ENCODE results near the gene NEXN. TPM values are rescaled to one million over a fixed set of nuclear protein-coding genes. Genes with fewer than 3 reads are reported as not detected.
A peak's percentile ranks its signal among the peaks of the same experiment; 100 is the strongest.
"Not testable (repeated sequence)": the region's sequence is repeated elsewhere in the genome, so short reads cannot be mapped to it uniquely, and the experiment has no call there.

Gene NEXN
- total RNA-seq, 4 donors from 2014 or later: 14.7 to 30.9 (median 19.0) TPM

DNA sequence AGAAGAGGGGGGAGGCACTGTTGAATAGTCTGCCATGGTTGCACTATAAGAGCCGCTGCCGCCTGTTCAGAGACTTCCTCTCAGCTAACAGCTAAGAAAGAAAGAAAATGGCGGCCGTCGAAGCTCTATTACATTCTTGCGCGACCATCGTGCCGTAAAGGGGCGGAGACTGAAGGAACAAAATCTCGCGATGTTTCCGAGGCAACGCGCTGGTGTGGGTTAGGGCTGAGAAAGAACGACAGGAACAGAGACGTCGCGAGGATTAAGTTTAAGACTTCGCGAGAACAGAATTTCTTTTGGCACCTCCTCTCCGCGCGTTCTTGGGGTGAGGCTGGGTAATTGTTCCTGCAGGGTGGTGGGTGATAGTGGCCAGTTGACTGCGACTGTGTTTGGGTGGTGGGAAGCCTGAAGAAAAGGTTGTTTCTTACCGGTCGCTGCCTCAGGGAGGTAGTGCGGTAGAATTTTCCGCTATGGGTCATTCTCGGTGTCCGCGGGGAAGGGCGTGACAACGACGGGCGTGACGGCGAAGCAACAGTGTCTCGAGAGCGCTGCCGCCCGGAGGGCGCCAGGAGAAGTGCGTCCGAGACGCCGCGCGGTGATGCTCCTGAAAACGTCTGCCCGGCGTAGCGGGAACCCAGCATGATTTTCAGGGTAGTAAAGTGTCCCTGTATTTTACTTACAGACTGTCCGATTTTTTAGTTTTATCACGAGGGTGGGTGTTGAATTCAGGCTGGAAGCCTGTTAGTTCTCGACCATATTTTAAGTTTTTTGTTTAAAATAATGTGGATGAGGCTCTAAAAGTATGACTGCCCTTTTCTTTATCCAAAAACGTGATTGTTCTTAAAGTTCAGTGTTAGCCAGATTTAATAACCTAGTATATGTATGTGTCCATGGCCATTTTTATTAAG lies 90.8 kb downstream of the NEXN start, which contains the start of gene FUBP1:
Gene FUBP1 (minus strand): TSS at position 104 of the 908 bp plus-strand sequence. CDS start 68 bp downstream, at position 36.
- ATAC-seq (ENCODE audit: low FRiP score) (peak; percentile 90), DNase-seq (ENCODE audit: low spot score) (peak; percentile 92)

GRCh38 chr1:77983352-77983996 lies 95.0 kb downstream of the NEXN start:
- not testable (repeated sequence) for DNase-seq (ENCODE audit: low spot score); ATAC-seq (ENCODE audit: low FRiP score)

More for the DNA sequence above, 90.8 kb downstream of the NEXN start, which contains the start of gene FUBP1:
- TF ChIP-seq, protein P1, sequence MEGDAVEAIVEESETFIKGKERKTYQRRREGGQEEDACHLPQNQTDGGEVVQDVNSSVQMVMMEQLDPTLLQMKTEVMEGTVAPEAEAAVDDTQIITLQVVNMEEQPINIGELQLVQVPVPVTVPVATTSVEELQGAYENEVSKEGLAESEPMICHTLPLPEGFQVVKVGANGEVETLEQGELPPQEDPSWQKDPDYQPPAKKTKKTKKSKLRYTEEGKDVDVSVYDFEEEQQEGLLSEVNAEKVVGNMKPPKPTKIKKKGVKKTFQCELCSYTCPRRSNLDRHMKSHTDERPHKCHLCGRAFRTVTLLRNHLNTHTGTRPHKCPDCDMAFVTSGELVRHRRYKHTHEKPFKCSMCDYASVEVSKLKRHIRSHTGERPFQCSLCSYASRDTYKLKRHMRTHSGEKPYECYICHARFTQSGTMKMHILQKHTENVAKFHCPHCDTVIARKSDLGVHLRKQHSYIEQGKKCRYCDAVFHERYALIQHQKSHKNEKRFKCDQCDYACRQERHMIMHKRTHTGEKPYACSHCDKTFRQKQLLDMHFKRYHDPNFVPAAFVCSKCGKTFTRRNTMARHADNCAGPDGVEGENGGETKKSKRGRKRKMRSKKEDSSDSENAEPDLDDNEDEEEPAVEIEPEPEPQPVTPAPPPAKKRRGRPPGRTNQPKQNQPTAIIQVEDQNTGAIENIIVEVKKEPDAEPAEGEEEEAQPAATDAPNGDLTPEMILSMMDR (IDR thresholded peaks at IDR 0.05): peak in 1 of 3 donors; percentile 55

DNA sequence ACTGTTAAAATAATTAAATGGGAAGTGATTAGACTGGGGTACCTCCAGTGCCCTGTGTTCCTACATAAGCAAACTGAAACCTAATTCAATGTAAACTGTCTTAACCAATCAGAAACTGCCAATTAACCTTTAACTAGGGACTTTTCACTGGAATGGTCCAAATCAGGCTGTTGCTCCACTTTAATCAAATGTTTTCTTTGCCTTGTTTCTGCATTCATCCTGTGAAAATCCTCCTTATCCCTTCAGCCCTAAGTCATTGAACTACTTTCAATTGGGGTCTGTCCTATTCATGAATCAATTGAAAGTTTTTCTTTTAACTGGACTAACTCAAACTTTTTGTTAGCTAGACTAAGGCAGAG lies 95.6 kb downstream of the NEXN start:
- TF ChIP-seq, protein P1 (IDR thresholded peaks at IDR 0.05): no peak
- ATAC-seq (ENCODE audit: low FRiP score): no peak
- no peak for DNase-seq (ENCODE audit: low spot score)

DNA sequence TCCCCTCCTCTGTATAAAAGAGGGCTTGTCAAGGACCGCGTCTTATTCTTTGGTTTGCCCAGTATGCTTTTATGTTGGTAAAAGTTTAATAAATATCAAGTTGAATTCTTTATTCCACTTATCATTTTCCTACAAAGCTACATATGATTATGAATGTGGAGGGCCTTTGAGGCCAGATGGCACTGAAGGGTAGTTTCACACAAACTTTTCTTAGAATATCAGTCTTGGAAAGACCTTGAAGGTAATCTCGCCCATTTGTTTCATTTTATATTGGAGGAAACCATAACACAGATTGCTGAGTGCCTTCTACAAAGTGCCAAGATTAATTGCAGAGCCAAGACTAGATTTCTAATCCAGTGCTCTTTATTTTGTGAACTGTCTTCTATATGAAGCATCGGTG lies 96.2 kb downstream of the NEXN start:
- ATAC-seq (ENCODE audit: low FRiP score) (no peak), DNase-seq (ENCODE audit: low spot score) (no peak)
- TF ChIP-seq, protein P1 (IDR thresholded peaks at IDR 0.05): no peak

DNA sequence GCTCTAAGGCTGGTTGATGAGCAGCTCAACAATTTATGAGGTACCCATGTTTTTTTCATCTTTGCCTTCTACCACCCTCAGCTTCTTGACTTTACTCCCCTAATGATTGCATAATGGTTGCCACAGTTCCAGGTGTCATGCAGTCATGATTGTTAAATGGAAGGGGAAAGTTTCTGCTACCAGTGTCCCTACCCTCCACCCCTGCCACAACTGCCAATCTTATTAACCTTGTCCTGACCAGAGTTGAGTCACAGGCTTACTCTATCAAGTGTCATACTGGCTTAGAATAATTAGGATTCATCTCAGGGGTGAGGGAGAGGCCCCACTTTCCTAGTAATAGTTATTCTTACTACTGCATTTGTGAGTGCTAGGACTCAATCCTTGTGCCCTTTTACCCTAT lies 98.4 kb downstream of the NEXN start:
- TF ChIP-seq, protein P1 (IDR thresholded peaks at IDR 0.05): no peak
- ATAC-seq (ENCODE audit: low FRiP score): no peak
- no peak for DNase-seq (ENCODE audit: low spot score)

DNA sequence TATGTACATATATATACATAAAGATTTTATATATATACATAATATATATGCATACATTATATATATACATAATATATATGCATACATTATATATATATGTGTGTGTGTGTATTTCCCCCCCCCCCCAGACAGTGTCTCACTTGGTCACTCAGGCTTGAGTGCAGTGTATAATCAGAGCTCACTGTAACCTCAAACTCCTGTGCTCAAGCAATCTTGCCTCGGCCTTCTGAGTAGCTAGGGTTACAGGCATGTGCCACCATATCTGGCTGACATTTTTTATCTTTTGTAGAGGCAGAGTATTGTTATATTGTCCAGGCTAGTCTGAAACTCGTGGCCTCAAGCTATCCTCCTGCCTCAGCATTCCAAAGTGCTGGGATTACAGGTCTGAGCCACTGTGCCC lies 99.5 kb downstream of the NEXN start:
- DNase-seq (ENCODE audit: low spot score) (no peak), ATAC-seq (ENCODE audit: low FRiP score) (no peak)
- TF ChIP-seq, protein P1 (IDR thresholded peaks at IDR 0.05): no peak

DNA sequence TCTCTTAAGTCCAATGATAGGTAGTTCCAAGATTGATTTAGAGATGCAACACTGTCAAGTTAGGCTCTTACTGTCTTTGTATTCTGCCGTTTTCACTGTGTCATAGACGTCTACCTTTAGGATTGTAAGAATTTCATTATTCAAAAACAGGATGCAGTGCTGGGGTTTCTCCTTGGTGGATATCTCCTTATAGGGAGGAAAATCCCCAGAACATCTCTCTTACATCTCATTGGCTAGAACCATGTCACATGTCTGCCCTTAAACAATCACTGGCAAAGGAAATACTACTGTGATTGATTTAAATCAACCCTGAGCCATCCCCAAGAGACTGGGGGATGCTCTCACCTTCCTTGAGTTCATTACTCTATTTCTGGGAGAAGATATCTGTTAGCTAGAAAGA lies 101.3 kb downstream of the NEXN start:
- TF ChIP-seq, protein P1 (IDR thresholded peaks at IDR 0.05): no peak
- DNase-seq (ENCODE audit: low spot score): no peak
- ATAC-seq (ENCODE audit: low FRiP score): no peak

All from omental fat pad (tissue), 4 donors.